Esophagus squamous epithelium (tissue), 4 donors: Measurements from ENCODE around the gene DNAAF3.
A peak's percentile ranks its signal among the peaks of the same experiment; 100 is the strongest.

Experiments
- CTCF ChIP-seq, 6 experiments: fragments of 450-650 bp in 4 of 6; fragments of 200-600 bp in 2 of 6; sonication (generic) in 2 of 6; IDR thresholded peaks; one replicate each; pipeline ENCODE4 v1.5.1; 2016 to 2019; ENCODE audit warnings: antibody characterized with exemption in 6 of 6, mild to moderate bottlenecking in 4 of 6, moderate library complexity in 4 of 6
- POLR2A ChIP-seq, 4 donors: fragments of 450-650 bp; IDR thresholded peaks; one replicate each; pipeline ENCODE4 v1.6.1; 2017; ENCODE audit warnings: antibody characterized with exemption in 4 of 4, mild to moderate bottlenecking in 4 of 4, moderate library complexity in 3 of 4

- TF ChIP-seq CTCF (IDR thresholded peaks at IDR 0.05) (no peak), POLR2A (IDR thresholded peaks at IDR 0.05) (peak in 1 of 4 donors; percentile 28)
Measured at GRCh38 chr19:55113570-55114039, 52.8 kb downstream of the DNAAF3 start.
